Liver (tissue), 3 donors: Measurements from ENCODE around the gene SEZ6L2.

ENCODE experiments used
- EGR1 ChIP-seq, 2 donors: IDR thresholded peaks; 2 replicates each; pipeline ENCODE4 v1.6.1; 2016 to 2018; ENCODE audit warnings: antibody characterized with exemption in 2 of 2, low read depth in 2 of 2
- JUND ChIP-seq, 2 donors: IDR thresholded peaks; 2 replicates each; pipeline ENCODE4 v1.6.1; 2016; ENCODE audit warnings: antibody characterized with exemption in 2 of 2
- TF ChIP-seq, protein P1 (sequence below): fragments of 150-350 bp; IDR thresholded peaks from 2 replicates; pipeline ENCODE4 v1.5.1; 2017; ENCODE audit warnings: improper control_type of control experiment, low read depth, low read length; ENCODE audit not compliant: missing input control
- TF ChIP-seq, protein P2 (sequence below): IDR thresholded peaks from 2 replicates; pipeline ENCODE4 v1.6.1; 2016; ENCODE audit warnings: antibody characterized with exemption, mild to moderate bottlenecking
- donor health status: healthy.
- donor health status: healthy.

DNA sequence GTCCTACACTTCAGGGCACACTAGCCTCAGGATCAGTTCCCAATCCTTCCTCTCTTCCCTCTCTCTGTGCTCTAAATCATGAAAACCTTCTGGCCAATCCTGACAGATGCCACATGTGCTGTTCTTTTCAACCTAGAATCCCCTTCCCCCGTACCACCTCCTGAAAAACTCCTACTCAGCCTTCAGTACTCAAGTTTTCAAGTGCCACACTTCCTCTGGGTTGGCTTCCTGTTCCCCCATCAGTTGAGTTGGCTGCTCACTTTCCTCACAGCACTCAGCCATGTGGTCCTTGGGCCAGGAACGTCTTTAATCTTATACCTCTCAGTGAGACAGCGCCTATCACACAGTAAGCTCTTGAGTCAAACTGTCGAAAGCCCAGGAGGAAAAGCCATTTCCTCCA is 4.2 kb upstream of the SEZ6L2 start:
- TF ChIP-seq, protein P1, sequence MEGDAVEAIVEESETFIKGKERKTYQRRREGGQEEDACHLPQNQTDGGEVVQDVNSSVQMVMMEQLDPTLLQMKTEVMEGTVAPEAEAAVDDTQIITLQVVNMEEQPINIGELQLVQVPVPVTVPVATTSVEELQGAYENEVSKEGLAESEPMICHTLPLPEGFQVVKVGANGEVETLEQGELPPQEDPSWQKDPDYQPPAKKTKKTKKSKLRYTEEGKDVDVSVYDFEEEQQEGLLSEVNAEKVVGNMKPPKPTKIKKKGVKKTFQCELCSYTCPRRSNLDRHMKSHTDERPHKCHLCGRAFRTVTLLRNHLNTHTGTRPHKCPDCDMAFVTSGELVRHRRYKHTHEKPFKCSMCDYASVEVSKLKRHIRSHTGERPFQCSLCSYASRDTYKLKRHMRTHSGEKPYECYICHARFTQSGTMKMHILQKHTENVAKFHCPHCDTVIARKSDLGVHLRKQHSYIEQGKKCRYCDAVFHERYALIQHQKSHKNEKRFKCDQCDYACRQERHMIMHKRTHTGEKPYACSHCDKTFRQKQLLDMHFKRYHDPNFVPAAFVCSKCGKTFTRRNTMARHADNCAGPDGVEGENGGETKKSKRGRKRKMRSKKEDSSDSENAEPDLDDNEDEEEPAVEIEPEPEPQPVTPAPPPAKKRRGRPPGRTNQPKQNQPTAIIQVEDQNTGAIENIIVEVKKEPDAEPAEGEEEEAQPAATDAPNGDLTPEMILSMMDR = no peak
- TF ChIP-seq EGR1 (IDR thresholded peaks at IDR 0.05; ENCODE audit: low read depth in 2 of 2) (no peak), JUND (IDR thresholded peaks at IDR 0.05) (no peak)
- TF ChIP-seq, protein P2, sequence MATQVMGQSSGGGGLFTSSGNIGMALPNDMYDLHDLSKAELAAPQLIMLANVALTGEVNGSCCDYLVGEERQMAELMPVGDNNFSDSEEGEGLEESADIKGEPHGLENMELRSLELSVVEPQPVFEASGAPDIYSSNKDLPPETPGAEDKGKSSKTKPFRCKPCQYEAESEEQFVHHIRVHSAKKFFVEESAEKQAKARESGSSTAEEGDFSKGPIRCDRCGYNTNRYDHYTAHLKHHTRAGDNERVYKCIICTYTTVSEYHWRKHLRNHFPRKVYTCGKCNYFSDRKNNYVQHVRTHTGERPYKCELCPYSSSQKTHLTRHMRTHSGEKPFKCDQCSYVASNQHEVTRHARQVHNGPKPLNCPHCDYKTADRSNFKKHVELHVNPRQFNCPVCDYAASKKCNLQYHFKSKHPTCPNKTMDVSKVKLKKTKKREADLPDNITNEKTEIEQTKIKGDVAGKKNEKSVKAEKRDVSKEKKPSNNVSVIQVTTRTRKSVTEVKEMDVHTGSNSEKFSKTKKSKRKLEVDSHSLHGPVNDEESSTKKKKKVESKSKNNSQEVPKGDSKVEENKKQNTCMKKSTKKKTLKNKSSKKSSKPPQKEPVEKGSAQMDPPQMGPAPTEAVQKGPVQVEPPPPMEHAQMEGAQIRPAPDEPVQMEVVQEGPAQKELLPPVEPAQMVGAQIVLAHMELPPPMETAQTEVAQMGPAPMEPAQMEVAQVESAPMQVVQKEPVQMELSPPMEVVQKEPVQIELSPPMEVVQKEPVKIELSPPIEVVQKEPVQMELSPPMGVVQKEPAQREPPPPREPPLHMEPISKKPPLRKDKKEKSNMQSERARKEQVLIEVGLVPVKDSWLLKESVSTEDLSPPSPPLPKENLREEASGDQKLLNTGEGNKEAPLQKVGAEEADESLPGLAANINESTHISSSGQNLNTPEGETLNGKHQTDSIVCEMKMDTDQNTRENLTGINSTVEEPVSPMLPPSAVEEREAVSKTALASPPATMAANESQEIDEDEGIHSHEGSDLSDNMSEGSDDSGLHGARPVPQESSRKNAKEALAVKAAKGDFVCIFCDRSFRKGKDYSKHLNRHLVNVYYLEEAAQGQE = no peak
